B cell (primary cell): ENCODE measurements around the gene ZNF714.

ENCODE experiments used
- CTCF ChIP-seq: fragments of 200-600 bp; IDR thresholded peaks from one replicate; pipeline ENCODE4 v1.8.0; 2022; ENCODE audit warnings: antibody characterized with exemption, mild to moderate bottlenecking
- EZH2 ChIP-seq: IDR thresholded peaks from 2 replicates; pipeline ENCODE4 v1.6.1; 2012; ENCODE audit warnings: borderline replicate concordance, low read depth, mild to moderate bottlenecking, moderate library complexity, low read length; ENCODE audit not compliant: insufficient read depth, poor library complexity, severe bottlenecking

DNA sequence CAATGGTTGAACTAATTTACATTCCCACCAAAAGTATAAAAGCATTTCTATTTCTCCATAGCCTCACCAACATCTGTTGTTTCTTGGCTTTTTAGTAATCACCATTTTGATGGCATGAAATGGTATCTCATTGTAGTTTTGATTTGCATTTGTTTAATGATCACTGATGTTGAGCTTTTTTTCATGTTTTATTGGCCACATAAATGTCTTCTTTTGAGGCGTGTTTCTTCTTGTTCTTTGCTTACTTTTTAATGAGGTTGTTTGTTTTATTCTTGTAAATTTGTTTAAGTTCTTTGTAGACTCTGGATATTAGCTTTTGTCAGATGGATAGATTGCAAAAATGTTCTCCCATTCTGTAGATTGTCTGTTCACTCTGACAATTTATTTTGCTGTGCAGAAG, 28.2 kb downstream of the ZNF714 start:
- no peak for TF ChIP-seq CTCF
- TF ChIP-seq EZH2 = no peak
